Mammary epithelial cell (primary cell): Measurements from ENCODE around the gene PTPRJ.

ENCODE experiments used
- CTCF ChIP-seq, 2 donors: IDR thresholded peaks in 1 of 2; conservative IDR thresholded peaks in 1 of 2; 2 replicates each; pipeline ENCODE4 v1.5.1; 2011 to 2012; ENCODE audit warnings: inconsistent platforms in 2 of 2, low read length in 2 of 2, mild to moderate bottlenecking in 2 of 2, control low read depth in 1 of 2, low read depth in 1 of 2; ENCODE audit not compliant: insufficient read depth in 1 of 2; ENCODE audit errors: extremely low read depth in 1 of 2
- EZH2 ChIP-seq: IDR thresholded peaks from 2 replicates; pipeline ENCODE4 v1.6.1; 2012; ENCODE audit warnings: low read length, inconsistent platforms, borderline replicate concordance

- TF ChIP-seq CTCF (conservative IDR thresholded peaks at IDR 0.05 in 1 of 2, IDR thresholded peaks at IDR 0.05 in 1 of 2; ENCODE audit: extremely low read depth in 1 of 2, insufficient read depth in 1 of 2, low read depth in 1 of 2, low read length in 2 of 2) (no peak), EZH2 (no peak)
Measured at GRCh38 chr11:48041877-48042695, 61.7 kb downstream of the PTPRJ start.
